ENCODE results near the gene KIAA0040. TPM values are rescaled to one million over a fixed set of nuclear protein-coding genes. Genes with fewer than 3 reads are reported as not detected.

KIAA0040 gene
- total and polyA plus RNA-seq, 2 donors (not counting 3 experiments of a cell fraction or from before 2014, with no cell fraction given), result 8.3 to 10.9 TPM

- ChIA-PET CTCF (interaction anchor here (0.8 to 3.8 kb wide), 3 partner anchors 24 to 125 kb away, joined by 3 to 14 read pairs (median 3); no protein-coding TSS in a partner anchor), POLR2A (no interaction called here)
- Histone ChIP-seq H3K9me1 (replicated peaks; ENCODE audit: control insufficient read depth, extremely low read depth, insufficient read depth, low read length) (no peaks in the 10 kb centered on the region), H3K4me2 (ENCODE audit: insufficient read depth, low read length) (peak overlapping the region; percentile 41), H3K9ac (replicated peaks; ENCODE audit: extremely low read depth, insufficient read depth, low read length) (peak overlapping the region; percentile 44), H4K20me1 (replicated peaks; ENCODE audit: control insufficient read depth, extremely low read depth, insufficient read depth, low read length) (no peaks in the 10 kb centered on the region), H2AFZ (ENCODE audit: low read depth, low read length) (peak overlapping the region; percentile 60), H3K4me3 (replicated peaks in 1 of 3; ENCODE audit: insufficient read depth in 1 of 3, low read depth in 1 of 3, low read length in 3 of 3) (no peak overlapping the region), H3K36me3 (ENCODE audit: control insufficient read depth in 2 of 2, extremely low read depth in 1 of 2, insufficient read depth in 2 of 2, low read length in 2 of 2) (no peaks in the 10 kb centered on the region), H3K27ac (ENCODE audit: insufficient read depth, low read depth, low read length) (peak overlapping the region; percentile 14), H3K4me1 (ENCODE audit: control insufficient read depth, extremely low read depth, insufficient read depth, low read length) (peaks cover 26% of the 10 kb centered on the region), H3K27me3 (ENCODE audit: control insufficient read depth in 2 of 2, insufficient read depth in 2 of 2, low read length in 2 of 2) (no peaks in the 10 kb centered on the region), H3K79me2 (ENCODE audit: control insufficient read depth, insufficient read depth, low read length) (no peaks in the 10 kb centered on the region), H3K9me3 (replicated peaks; ENCODE audit: control insufficient read depth, insufficient read depth, low read length) (no peaks in the 10 kb centered on the region)
- intact Hi-C loops (cut with micrococcal nuclease) (loop anchor here (1.0 to 2.0 kb wide), 4 partner anchors 8 to 321 kb away; no protein-coding TSS in a partner anchor), dilution Hi-C loops (cut with MboI; ENCODE audit: extremely low pct_ligation_motif_present, low sequenced_read_pairs) (no loop called here)
- peak; percentile 4 for DNase-seq (ENCODE audit: low read depth, low spot score)
- TF ChIP-seq EZH2 (IDR thresholded peaks at IDR 0.05; ENCODE audit: borderline replicate concordance, low read depth, low read length, severe bottlenecking) (no peak), GATA2 (IDR thresholded peaks at IDR 0.05; ENCODE audit: insufficient read depth, insufficient read length, low read depth, low read length) (no peak), FOS (IDR thresholded peaks at IDR 0.05; ENCODE audit: borderline replicate concordance, insufficient read depth, low read length) (no peak), MYC (IDR thresholded peaks at IDR 0.05; ENCODE audit: low read depth, low read length) (no peak), POLR2AphosphoS5 (IDR thresholded peaks at IDR 0.05; ENCODE audit: insufficient read depth, low read depth, low read length) (no peak), CTCF (IDR thresholded peaks at IDR 0.05; ENCODE audit: extremely low read depth in 1 of 2, insufficient read depth in 1 of 2, low read depth in 1 of 2, low read length in 2 of 2) (no peak), POLR2A (IDR thresholded peaks at IDR 0.05; ENCODE audit: low read depth, low read length) (no peak), JUN (IDR thresholded peaks at IDR 0.05; ENCODE audit: borderline replicate concordance, insufficient read depth, insufficient read length, low read depth) (no peak), MAX (IDR thresholded peaks at IDR 0.05; ENCODE audit: insufficient read depth, insufficient read length) (no peak)
- no peak for FAIRE-seq
- BruUV-seq (replicated peaks), result no TSS peak
These were observed 943 bp upstream of the KIAA0040 start for GRCh38 chr1:175193527-175193910.

Data from endothelial cell of umbilical vein (primary cell).